HG02642 (cell line): ENCODE results near the gene UCN3.
"Not testable (repeated sequence)": the region's sequence is repeated elsewhere in the genome, so short reads cannot be mapped to it uniquely, and the experiment has no call there.

Experiments used
- ATAC-seq: cut with Tn5 transposase; IDR thresholded peaks from one replicate; pipeline ENCODE4 v1.9.1; 2021; ENCODE audit warnings: mild to moderate bottlenecking; ENCODE audit not compliant: unreplicated experiment, poor library complexity

UCN3 gene

DNA sequence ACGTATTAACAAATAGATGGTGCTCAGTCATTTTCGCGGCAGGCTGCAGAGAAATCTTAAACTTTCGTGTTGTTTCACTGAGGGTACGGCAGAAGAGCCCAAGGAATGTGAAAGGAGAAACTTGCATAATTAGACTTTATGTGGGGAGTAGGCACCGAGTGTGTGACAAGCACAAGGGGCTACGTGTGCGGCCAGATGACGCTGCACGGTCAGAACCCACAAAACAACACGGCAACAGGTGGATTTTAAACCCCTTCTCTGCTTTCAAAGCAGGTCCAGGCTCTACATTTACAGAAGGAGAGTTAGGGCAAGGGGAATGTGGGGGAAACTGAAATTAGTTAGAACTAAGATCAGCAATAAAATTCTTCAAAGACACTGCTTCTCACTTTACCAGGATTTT is 392 bp upstream of the UCN3 start:
- no peak for ATAC-seq

DNA sequence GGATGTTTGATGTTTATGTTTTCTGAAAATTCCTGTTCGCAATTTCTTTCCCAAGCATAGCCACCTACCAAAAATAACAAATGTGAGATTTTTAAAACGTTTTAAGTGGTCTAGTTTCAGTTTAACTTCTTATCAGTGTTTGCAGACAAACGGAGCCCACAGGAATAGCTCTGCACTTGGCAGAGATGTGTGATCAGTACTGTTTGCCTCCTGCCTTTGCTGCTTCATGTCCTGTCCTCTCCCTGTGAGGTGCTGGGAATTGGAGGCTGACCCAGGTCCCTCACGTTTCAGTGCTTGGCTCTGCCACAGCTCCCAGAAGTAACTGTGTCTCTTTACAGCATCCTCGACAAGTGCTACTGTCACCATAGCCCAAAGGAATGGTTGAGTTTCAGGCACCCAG is 1.2 kb downstream of the UCN3 start:
- ATAC-seq: no peak

DNA sequence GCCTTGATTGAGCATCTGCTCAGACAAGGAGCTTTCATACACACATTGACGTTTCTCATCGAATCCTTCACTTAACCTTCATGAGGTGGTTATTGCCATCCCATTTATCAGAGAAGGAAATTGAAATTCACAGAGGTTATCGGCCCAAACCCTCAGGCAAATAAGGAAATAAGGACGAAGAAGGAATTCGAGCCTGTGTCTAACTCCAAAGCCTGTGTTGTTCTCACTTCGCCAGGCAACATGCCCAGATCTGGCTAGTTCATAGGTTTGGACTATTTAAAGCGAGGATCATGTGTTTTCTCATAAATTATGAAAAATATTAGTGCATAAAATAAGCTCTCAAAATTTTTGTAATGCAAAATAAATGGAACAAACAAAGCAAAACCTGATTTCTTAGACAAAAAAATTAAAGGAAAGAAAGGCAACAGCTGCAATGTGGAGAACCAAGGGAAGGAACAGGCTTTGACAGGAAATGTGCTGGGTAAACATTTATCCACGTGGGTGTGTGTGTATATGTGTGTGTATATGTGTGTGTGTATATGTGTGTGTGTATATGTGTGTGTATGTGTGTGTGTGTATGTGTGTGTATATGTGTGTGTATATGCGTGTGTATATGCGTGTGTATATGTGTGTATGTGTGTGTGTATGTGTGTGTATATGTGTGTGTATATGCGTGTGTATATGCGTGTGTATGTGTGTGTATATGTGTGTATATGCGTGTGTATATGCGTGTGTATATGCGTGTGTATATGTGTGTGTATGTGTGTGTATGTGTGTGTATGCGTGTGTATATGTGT is 4.8 kb downstream of the UCN3 start:
- no peak for ATAC-seq

DNA sequence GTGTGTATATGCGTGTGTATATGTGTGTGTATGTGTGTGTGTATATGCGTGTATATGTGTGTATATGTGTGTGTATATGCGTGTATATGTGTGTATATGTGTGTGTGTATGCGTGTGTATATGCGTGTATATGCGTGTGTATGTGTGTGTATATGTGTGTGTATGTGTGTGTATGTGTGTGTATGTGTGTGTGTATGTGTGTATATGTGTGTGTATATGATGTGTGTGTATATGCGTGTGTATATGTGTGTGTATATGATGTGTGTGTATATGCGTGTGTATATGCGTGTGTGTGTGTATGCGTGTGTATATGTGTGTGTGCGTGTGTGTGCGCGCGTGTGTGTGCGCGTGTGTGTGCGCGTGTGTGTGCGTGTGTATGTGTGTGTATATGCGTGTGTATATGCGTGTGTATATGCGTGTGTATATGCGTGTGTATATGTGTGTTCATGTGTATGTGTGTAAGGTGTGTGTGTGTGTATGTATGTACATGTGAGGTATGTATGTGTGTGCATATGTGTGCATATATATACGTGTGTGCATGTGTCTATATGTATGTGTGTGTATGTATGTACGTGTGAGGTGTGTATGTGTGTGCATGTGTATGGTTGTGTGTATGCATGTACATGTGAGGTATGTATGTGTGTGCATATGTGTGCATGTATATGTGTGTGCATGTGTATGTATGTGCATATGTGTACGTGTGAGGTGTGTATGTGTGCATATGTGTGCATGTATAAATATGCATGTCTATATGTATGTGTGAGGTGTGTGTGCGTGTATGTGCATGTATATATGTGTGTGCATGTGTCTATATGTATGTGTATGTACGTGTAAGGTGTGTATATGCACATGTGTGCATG is 6.0 kb downstream of the UCN3 start:
- no peak for ATAC-seq

DNA sequence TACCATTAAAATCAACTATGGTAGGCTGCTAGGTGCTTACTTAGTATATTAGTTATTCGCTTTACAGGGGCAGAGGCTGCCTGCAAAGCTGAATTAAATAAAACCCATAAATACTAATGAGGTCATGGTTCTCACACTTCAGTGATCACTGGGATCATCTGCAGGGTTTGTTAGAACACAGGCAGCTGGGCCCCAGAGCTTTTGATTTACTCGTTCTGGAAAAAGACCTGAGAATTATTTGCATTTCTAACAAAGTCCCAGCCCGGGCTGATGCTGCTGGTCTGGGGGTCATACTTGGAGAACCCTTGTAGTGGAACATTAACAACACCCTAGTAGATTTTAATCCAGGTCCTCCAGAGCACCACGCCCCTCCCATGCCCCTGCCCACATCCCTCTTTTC is 8.5 kb downstream of the UCN3 start:
- no peak for ATAC-seq

DNA sequence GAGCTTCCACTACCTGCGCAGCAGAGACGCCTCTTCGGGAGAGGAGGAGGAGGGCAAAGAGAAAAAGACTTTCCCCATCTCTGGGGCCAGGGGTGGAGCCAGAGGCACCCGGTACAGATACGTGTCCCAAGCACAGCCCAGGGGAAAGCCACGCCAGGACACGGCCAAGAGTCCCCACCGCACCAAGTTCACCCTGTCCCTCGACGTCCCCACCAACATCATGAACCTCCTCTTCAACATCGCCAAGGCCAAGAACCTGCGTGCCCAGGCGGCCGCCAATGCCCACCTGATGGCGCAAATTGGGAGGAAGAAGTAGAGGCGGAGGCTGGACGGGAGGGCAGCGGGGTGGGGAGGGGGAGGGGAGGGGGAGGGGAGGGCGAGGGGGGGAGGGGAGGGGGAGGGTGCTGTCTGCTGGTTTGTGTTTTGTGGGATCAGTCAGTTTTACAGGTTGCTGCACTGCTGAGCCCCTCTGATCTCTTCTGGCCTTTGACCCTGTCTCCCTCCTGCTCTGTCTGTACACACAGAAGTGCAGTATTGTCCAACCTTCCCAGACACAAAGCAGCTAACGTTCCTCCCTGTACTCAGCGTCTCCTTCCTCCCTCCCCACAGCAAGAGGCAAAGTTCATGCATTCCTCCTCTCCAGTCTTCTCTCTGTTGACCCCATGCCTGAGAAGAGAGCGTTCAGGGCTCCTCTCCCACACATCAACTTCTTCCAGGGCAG is 9.3 kb downstream of the UCN3 start:
- no peak for ATAC-seq

DNA sequence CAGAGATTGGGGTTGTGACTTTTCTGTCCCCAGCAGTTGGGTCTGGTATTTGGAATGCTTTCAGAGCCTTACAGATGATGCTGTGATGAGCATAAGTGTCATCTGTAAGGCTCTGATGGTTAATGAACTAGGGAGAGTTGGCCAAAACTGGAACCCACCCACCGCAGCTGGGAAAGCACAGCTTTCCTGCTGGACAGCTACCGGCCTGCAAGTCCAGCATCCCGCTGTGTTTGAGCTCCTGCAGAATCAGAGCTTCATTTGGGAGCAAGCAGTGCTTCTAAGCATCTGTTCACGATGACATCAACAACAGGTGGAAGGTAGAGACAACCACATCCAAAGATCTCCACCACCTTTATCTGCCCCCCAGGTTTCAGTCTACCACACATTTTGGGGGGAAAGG is 11.7 kb downstream of the UCN3 start:
- no peak for ATAC-seq

DNA sequence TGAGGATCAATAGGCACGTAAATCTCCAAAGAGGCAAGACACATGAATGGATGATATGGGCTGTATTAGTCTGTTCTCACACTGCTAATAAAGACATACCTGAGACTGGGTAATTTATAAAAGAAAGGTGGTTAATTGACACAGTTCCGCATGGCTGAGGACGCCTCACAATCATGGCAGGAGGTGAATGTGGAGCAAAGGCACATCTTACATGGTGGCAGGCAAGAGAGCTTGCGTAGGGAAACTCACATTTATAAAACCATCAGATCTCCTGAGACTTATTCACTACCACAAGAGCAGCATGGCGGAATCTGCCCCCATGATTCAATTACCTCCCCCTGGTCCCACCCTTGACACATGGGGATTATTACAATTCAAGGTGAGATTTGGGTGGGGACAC is 14.4 kb downstream of the UCN3 start:
- not testable (repeated sequence) for ATAC-seq

DNA sequence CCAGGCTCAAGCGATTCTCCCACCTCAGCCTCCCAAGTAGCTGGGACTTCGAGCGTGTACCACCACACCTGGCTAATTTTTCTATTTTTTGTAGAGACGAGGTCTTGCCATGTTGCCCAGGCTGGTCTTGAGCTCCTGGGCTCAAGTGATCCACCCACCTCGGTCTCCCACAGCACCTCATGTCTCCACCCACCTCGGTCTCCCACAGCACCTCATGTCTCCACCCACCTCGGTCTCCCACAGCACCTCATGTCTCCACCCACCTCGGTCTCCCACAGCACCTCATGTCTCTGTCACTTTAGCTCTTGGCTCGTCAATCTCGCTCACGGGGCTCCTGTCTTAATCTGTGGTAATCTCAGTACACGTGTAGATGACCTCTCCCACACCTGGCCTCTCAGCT is 15.6 kb downstream of the UCN3 start:
- ATAC-seq: not testable (repeated sequence)

DNA sequence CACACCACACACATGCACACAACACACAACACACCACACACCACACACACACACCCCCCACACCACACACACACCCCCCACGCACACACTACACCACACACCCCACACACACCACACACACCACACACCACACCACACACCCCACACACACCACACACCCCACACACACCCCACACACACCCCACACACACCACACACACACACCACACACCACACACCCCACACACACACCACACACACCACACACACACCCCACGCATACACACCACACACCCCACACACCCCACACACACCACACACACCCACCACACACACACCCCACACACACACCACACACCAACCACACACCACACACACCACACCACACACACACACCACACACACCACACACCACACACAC is 16.4 kb downstream of the UCN3 start:
- ATAC-seq: no peak

DNA sequence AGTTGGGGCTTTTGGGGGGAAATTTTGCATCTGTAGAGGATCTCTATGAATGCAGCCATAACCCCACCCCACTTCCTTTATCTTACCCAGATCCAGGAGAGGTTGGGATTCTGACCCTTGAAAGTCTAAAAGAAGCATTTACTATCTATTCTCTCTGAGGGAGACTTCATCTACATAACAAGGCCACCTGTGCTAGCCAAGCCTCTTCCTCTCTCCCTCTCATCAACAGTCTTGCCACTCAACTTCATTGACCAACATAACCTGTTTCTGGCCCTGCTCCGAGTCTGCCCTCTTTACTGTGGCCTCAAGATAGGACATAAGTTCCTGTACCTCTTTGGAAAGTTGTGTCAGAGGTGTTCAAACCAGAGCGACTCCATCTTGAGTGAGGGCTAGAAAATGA is 20.5 kb downstream of the UCN3 start:
- no peak for ATAC-seq

DNA sequence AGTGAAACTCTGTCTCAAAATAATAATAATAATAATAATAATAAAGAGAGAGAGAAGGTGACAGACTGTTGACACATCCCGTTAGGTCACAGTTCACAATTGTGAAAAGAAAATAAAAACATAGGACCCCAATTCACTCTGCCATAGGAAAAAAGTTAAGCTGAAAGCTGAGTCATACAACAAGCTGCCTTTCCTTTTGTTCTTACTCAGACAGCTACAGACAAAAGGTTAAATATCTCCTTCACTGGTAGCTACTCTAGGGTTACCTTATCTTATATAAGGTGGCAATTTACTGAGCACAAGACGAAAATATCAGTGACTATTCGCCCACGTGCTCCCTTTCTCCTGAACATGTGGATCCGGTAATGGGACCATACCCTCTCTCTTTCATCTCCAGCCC is 22.4 kb downstream of the UCN3 start:
- no peak for ATAC-seq

DNA sequence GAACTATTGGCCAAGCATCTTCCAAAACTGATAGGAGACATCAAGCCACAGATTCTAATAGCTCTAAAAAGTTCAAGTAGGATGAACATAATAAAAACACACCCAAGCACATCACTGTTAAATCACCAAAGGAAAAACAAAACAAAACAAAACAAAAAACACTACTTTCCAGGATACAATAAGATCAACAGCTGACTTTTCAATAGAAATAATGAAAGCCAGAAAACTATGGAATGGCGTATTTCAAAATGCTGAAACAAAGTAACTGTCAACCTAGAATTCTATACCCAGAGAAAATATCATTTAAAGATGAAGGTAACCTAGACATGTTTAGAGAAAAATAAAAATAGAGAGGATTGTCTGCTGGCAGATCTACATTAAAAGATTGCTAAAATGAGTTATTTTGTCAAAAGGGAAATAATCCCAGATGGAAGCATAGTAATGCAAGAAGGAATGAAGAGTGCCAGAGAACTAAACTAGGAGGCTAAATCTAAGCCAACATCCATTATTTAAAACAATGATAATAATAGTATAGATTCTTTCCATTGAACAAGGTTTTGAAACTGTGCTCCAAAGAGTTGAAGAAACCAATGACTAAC is 25.9 kb downstream of the UCN3 start:
- no peak for ATAC-seq

DNA sequence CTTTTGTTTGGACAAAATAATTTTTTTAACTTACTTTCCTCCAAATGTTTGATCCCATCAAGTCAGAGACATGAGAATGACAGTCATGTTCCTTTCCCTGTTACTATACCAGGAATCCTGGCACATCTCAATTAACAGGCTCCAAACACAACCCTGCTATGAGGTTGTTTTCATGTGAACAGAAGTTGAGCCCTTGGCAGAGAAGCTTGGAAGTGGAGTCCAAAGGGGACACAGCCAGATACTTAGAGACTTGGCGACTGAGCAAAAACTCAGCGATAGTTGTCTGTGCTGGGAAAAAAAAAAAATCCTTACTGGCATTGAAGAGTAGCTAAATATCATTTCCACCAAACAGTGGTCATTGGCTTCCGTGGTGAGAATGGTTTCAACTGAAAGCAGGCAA is 27.0 kb downstream of the UCN3 start:
- ATAC-seq: no peak

DNA sequence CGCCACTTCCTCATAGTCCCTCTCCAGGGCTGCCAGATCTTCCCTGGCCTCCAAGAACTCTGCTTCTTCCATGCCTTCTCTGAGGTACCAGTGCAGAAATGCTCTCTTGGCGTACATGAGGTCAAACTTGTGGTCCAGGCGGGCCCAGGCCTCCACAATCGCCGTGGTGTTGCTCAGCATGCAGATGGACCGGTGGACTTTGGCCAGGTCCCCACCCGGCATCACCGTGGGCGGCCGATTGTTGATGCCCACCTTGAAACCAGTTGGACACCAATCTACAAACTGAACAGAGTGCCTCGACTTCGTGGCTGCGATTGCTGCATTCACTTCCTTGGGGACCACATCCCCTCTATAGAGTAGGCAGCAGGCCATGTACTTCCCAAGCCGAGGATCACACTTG is 28.8 kb downstream of the UCN3 start:
- ATAC-seq: no peak

DNA sequence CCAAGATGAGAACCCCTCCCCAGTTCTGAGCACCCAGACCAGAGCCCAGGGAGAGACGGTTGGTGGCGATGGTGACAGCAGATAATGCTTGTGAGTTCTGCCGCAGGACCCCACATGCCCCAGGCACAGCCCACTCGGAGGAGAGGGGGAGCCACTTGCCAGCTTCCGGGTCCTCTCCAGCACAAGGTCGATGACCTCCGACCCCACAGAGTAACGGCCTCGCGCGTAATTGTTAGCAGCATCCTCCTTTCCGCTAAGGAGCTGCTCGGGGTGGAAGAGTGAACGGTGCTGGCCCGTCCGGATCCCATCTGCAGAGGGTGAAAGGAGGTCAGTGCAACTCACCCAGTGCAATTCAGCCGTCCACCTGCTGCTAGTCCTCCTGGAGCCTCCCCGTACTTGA is 30.4 kb downstream of the UCN3 start:
- no peak for ATAC-seq

DNA sequence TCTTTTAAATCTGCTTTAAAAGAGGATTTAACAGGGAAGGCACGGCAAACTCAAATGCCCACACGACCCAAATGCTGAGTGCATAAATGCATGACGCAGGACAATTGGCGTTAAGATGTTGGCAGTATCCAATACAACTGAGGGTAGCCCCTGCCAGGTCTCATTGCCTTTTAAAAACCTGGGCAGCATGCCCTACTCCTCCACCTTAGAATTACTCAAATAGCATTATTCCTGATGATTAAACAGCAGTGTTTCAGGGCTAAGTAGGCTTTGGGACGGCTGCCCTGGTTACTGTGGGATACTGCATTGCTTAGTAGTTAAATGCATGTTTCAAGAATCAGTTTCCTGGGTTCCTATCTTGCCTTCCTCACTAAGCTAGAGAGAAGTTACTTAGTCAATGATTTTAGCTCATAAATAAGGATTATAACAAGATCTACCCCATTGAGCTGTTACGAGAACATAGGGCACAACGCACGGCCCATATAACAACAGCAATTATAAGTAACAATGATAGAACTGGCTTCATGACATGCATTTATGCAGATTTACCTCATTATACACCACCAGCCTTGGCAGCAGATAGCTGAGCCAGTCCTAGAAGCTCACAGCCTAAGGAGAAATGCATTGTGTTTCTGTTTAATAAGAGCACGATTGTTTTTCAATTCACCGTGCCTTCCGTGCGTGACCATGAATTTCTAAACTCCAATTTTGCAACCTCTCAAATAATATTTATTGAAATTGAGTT is 32.0 kb downstream of the UCN3 start:
- no peak for ATAC-seq

DNA sequence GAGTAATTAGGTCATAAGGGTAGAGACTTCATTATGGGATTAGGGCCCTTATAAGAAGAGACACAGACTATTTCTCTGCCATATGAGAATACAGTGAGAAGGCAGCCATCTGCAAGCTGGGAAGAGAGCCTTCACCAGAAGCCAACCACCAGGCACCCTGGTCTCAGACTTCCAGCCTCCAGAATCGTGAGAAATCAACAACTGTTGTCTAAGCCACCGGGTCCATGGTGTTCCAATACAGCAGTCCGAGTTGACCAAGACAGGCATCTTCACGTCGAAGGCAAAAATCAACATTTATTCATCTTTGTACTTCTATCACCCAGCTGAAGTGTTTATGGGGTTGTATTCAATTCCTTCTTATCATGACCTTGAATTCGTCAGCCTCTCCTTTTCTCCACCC is 34.6 kb downstream of the UCN3 start:
- no peak for ATAC-seq

DNA sequence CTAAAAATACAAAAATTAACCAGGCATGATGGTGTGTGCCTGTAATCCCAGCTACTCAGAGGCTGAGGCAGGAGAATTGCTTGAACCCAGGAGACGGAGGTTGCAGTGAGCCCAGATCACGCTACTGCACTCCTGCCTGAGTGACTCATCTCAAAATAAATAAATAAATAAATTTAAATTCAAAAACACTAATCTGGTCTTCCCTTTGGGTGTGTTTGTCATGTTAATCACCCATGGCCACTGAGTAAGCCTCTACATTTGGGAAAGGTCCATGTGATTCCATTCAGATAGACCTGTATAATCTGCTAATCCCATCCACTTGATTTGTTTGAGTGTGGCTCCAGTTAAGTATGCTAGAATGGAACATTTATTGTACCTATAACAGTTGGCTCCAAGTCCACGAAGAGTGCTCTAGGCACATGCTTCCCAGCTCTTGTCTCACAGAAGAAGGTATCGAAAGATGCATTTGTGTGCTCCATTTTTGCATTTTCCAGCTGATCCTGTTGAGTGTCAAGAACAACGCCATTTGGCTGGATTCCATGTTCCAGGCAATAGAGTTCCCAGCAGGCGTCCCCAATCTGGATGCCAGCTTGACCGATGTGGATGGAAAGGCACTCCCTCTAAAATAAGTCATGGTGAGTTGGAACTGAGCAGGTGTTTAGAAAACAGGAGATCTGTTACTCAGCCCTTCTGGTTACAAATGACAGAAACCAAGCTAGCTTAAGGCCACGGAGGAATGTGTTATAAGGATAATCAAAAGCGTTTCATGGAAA is 35.9 kb downstream of the UCN3 start:
- ATAC-seq: no peak
